ENCODE results near the gene ZGRF1.
"Not testable (repeated sequence)": the region's sequence is repeated elsewhere in the genome, so short reads cannot be mapped to it uniquely, and the experiment has no call there.

ZGRF1 gene

GRCh38 chr4:112545346-112545745 is 91.4 kb downstream of the ZGRF1 start:
- DNase-seq = no peak

- DNase-seq = no peak
Measured at GRCh38 chr4:112540695-112541094, 96.0 kb downstream of the ZGRF1 start.

GRCh38 chr4:112536123-112536522 is 100.6 kb downstream of the ZGRF1 start:
- DNase-seq = no peak

GRCh38 chr4:112532267-112532666 is 104.4 kb downstream of the ZGRF1 start:
- peak; percentile 70 for DNase-seq

- no peak for DNase-seq
Measured at GRCh38 chr4:112531146-112531545, 105.6 kb downstream of the ZGRF1 start.

- DNase-seq = peak; percentile 52
Measured at GRCh38 chr4:112526061-112526460, 110.6 kb downstream of the ZGRF1 start.

GRCh38 chr4:112523764-112524505 is 112.8 kb downstream of the ZGRF1 start:
- DNase-seq = peak; percentile 53

- peak; percentile 60 for DNase-seq
Measured at GRCh38 chr4:112523008-112523721, 113.5 kb downstream of the ZGRF1 start.

- not testable (repeated sequence) for DNase-seq
Measured at GRCh38 chr4:112522431-112522830, 114.3 kb downstream of the ZGRF1 start.

- DNase-seq = no peak
Measured at GRCh38 chr4:112521123-112522023, 115.3 kb downstream of the ZGRF1 start.

GRCh38 chr4:112520598-112521122 is 116.0 kb downstream of the ZGRF1 start:
- peak; percentile 26 for DNase-seq

GRCh38 chr4:112519689-112520597 is 116.8 kb downstream of the ZGRF1 start:
- no peak for DNase-seq

- DNase-seq = no peak
Measured at GRCh38 chr4:112518675-112519074, 118.0 kb downstream of the ZGRF1 start.

- DNase-seq = no peak
Measured at GRCh38 chr4:112517911-112518310, 118.8 kb downstream of the ZGRF1 start.

- DNase-seq = no peak
Measured at GRCh38 chr4:112517067-112517634, 119.6 kb downstream of the ZGRF1 start.

GRCh38 chr4:112516471-112517066 is 120.1 kb downstream of the ZGRF1 start:
- DNase-seq = no peak

- no peak for DNase-seq
Measured at GRCh38 chr4:112516066-112516470, 120.6 kb downstream of the ZGRF1 start, which contains the start of gene NEUROG2. Gene NEUROG2 (minus strand): TSS chr4:112516180. CDS start chr4:112515475, 705 bp downstream.

- DNase-seq = peak; percentile 47
Measured at GRCh38 chr4:112515198-112516065, 121.3 kb downstream of the ZGRF1 start.

GRCh38 chr4:112514647-112515197 is 122.0 kb downstream of the ZGRF1 start:
- DNase-seq = peak; percentile 26

All from EL (cell line).